NCI-H128 (cell line): Measurements from ENCODE around the gene P3H1.
"Not testable (repeated sequence)": the region's sequence is repeated elsewhere in the genome, so short reads cannot be mapped to it uniquely, and the experiment has no call there.

Source experiments
- DNase-seq: peaks from one replicate; lab custom pipeline; 2025; ENCODE audit not compliant: unreplicated experiment; lab: John Stamatoyannopoulos, UW

Gene P3H1

GRCh38 chr1:42766741-42767509 is at the start of gene P3H1, which contains the start of gene C1orf50:
Gene P3H1, minus strand, starts transcription at chr1:42767028. Its CDS starts 57 bp downstream, at chr1:42766971.
Gene C1orf50, plus strand, starts transcription at chr1:42767249. Its CDS starts 63 bp downstream, at chr1:42767312.
- peak; percentile 100 for DNase-seq

DNA sequence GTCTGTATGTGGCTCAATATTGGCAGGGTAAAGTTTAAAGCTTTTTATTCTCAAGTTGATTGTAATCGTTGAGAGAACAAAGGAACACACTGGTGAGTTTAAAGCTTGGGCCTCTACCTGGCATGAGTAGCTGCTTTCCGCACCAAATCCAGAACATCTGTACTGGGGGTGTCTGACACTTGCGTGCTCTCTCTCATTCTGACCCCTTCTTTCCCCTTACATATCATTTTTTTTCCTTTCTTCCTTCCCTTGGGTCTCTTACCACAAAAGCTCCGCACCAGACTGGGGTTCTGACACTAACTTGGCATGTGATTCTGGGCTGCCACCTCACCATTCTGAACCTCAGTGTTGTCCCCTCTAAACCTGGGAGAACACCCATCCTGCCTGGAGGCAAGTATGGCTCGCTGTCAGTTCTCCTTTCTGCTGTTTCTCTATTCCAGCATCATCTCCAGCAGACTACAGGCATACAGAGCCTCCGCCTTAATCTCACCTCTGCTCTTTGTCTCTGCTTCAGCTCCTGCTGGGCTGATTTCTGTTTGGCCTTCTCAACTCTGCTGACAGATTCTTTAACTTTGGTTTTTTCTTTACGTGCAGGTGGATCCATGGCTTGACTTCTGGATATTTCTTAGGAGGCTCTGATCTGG is 49.2 kb upstream of the P3H1 start:
- no peak for DNase-seq

DNA sequence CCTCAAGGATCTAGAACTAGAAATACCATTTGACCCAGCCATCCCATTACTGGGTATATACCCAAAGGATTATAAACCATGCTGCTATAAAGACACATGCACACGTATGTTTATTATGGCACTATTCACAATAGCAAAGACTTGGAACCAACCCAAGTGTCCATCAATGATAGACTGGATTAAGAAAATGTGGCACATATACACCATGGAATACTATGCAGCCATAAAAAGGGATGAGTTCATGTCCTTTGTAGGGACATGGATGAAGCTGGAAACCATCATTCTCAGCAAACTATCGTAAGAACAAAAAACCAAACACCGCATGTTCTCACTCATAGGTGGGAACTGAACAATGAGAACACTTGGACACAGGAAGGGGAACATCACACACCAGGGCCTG is 48.0 kb upstream of the P3H1 start:
- not testable (repeated sequence) for DNase-seq

DNA sequence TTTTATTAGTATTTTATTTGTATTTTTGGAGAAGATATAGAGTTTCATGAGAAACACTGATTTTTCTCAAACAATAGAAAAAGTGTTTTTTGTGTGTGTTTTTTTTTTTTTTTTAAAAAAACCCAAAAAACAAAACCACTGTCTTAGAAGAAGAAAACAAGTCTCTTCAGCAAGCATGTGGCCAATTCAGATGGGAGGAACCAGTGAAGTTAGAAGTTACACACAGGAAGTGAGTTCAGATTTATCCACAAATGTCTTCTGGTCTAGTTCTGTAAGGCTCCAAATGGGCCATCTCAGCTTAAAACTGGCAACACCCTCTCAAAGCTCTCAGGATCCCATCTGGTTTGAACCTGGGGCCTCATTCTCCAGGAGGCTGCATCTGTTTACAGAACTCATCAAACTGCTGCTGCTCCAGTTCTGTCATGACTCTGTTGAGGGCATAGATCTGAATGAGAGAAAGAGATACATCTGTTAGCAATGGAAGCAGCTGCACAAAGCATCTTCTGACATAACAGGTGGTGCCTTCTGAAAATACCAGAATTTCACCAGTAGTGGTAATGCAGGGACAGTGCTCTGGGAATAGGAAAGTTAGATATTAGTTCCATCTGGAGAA is 40.3 kb upstream of the P3H1 start:
- no peak for DNase-seq

GRCh38 chr1:42806593-42806992 is 39.8 kb upstream of the P3H1 start:
- DNase-seq = no peak

DNA sequence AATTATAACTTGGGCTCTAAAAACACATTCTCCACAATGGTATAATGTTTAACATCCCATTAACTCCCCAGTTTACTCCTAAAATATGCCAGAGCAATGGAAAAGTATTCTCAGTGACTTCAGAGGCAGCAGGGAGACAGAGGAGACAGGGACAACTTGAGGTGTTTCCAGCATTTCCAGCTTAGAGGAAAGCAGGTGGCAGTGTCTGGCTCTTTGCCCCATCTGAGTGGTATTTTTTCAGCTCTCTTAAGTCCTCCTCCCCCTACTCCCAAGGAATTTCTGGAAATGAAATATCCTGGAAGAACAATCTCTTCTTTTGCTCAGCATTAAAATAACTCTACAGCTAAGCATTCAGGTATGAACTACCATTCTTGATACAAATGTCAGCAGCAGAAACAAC is 39.3 kb upstream of the P3H1 start:
- no peak for DNase-seq

DNA sequence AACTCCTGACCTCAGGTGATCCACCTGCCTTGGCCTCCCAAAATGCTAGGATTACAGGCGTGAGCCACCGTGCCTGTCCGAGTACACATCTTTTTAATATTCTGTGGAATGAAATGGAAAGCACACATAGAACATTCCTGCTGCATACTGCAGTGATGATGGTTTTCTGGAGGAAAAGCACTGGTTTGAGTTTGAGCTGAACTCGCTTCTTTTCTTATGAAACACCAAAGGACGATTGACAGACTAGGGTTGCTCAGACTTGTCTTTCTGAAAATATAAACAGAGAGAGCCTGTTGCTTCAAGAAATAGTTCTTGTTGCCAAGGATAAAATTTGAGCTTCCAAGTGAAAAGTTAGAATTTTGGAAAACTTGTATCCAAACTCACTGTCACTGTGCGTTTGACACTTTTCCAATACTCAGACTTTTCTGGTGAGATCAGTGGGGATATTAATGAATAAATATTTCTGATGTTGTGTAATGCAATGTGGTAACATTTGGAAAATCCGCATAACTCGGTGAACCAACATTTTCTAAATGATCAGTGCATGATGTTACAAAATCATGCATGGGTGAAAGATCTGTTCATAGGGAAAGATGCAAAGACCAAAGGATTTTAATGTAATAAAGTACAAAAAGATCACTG is 35.1 kb upstream of the P3H1 start:
- DNase-seq = no peak

- DNase-seq = no peak
Measured at GRCh38 chr1:42797979-42798378, 31.2 kb upstream of the P3H1 start.

DNA sequence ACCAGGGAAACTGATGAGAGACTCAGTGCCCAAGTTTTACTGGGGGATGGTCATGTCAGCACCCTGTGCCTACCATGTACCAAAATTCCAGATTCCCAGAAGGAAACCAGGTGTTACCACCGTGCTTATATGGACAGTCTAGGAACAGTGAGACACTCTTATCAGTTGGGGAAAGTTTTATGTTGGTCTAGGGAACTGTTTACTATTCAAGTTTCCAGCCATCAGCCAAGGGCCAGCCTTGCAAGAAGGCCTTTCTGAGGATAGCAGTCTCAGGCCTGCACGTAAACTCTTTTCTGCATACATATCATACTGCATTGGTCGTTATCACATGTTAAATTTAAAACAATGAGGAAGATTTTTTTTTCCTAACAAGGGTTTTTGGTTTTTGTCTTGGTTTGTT is 30.6 kb upstream of the P3H1 start:
- no peak for DNase-seq

GRCh38 chr1:42793824-42794223 is 27.0 kb upstream of the P3H1 start:
- DNase-seq = no peak

GRCh38 chr1:42788021-42788420 is 21.2 kb upstream of the P3H1 start:
- no peak for DNase-seq

- DNase-seq = no peak
Measured at GRCh38 chr1:42786097-42786496, 19.3 kb upstream of the P3H1 start.

GRCh38 chr1:42784946-42785693 is 18.3 kb upstream of the P3H1 start, which contains the start of gene TMEM269:
Gene TMEM269, plus strand, starts transcription at chr1:42784991. Its CDS starts 4,903 bp downstream, at chr1:42789894.
- no peak for DNase-seq

DNA sequence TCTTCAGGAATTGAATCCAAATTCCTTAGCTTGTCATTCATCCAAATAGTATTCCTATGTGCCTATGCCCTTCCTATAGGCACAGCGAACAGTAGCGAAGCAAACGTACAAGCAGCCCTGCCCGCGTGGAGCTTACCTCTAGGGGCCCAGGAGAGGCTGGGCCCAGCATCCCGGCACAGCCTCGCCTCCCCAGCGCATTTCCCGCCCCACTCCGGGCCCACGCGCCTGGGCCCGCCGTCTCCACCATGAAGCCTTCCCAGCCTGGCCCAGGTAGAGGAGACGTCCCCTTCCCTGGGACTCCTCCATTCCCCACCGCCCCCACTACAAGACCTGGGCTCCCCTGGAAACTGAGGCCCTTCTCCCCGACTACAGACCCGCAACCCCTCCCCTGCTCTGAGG is 17.7 kb upstream of the P3H1 start:
- DNase-seq = no peak

DNA sequence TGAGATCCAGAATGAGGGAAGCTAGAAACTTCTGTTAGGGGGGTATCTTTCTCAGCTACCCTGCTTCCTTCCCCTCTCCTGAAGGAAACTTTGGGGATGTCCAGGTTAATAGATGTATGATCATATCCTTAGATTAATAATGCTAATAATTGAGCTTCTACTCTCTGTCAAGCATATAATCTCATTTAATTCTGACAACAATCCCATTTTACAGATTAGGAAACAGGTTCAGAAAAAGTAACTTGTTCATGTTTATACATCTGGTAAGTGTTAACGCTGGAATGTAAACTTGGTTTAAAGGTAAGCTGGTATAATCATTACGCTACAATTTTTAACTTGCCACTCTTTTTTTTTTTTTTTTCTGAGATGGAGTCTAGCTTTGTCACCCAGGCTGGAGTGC is 16.3 kb upstream of the P3H1 start:
- no peak for DNase-seq

GRCh38 chr1:42780176-42780575 is 13.3 kb upstream of the P3H1 start:
- DNase-seq = no peak

GRCh38 chr1:42779725-42780124 is 12.9 kb upstream of the P3H1 start:
- DNase-seq = no peak

- DNase-seq = peak; percentile 45
Measured at GRCh38 chr1:42777852-42778251, 11.0 kb upstream of the P3H1 start.

- DNase-seq = no peak
Measured at GRCh38 chr1:42776502-42776901, 9.7 kb upstream of the P3H1 start.

DNA sequence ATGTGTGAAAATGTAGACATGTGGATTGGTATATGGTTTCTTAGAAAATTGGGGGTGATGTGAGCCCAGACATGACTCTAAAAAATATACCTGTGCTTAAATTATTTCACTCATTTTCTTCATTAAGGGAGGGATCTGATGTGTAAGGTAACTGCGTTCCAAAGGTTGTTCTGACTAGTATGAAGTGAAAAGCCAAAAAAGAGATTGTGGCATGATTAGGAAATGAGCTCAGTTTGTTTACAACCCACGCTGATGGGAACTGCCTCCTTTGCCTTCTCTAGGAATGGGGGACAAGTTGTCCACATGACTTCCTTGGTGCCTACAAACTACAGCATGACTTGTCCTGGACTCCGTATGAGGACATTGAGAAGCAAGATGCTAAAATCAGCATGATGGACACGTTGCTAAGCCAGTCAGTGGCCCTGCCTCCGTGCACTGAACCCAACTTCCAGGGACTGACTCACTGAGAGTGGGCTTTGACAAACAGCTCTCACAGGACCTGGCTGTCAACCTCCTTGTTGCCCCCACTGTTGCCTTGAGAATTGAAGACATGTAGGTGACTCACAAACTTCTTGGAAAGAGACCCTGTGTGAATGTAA is 8.2 kb upstream of the P3H1 start:
- no peak for DNase-seq
